Neural progenitor cell (in vitro differentiated cells): Measurements from ENCODE around the gene SUB1. TPM values are rescaled to one million over a fixed set of nuclear protein-coding genes. Genes with fewer than 3 reads are reported as not detected.

Experiments
- DNase-seq: peaks from one replicate; pipeline ENCODE4 v3.0.0-alpha.2; 2016; ENCODE audit warnings: low spot score
- H2AFZ ChIP-seq: fragments of 200-600 bp; sonication (generic); replicated peaks from 2 replicates; pipeline ENCODE4 v1.6.1; 2016; ENCODE audit warnings: antibody characterized with exemption
- H3F3A ChIP-seq: fragments of 200-600 bp; sonication (generic); 2 replicates; pipeline ENCODE4 v1.6.1; 2016; ENCODE audit warnings: antibody characterized with exemption, low read depth
- H3K27ac ChIP-seq: fragments of 200-600 bp; sonication (generic); 2 replicates; pipeline ENCODE4 v1.5.1; 2016; ENCODE audit warnings: mild to moderate bottlenecking
- H3K27me3 ChIP-seq: fragments of 200-600 bp; sonication (generic); 2 replicates; pipeline ENCODE4 v1.6.1; 2016; ENCODE audit warnings: mild to moderate bottlenecking, moderate library complexity
- H3K36me3 ChIP-seq: fragments of 200-600 bp; sonication (generic); 2 replicates; pipeline ENCODE4 v1.5.1; 2016
- H3K4me1 ChIP-seq: fragments of 200-600 bp; sonication (generic); 2 replicates; pipeline ENCODE4 v1.6.1; 2016; ENCODE audit warnings: mixed run types
- H3K4me2 ChIP-seq: fragments of 200-600 bp; sonication (generic); 2 replicates; pipeline ENCODE4 v1.6.1; 2016
- H3K4me3 ChIP-seq: fragments of 200-600 bp; sonication (generic); 2 replicates; pipeline ENCODE4 v1.5.1; 2016
- H3K79me2 ChIP-seq: fragments of 200-600 bp; sonication (generic); 2 replicates; pipeline ENCODE4 v1.6.1; 2016; ENCODE audit warnings: low read depth
- H3K9ac ChIP-seq: fragments of 200-600 bp; sonication (generic); 2 replicates; pipeline ENCODE4 v1.6.1; 2016
- H3K9me3 ChIP-seq: fragments of 200-600 bp; sonication (generic); 2 replicates; pipeline ENCODE4 v1.5.1; 2016; ENCODE audit warnings: low read depth
- H4K20me1 ChIP-seq: fragments of 200-600 bp; sonication (generic); 2 replicates; pipeline ENCODE4 v1.6.1; 2016; ENCODE audit warnings: low read depth
- H3K27ac Mint-ChIP-seq: 3 replicates; pipeline ENCODE4 v1.8.0; 2021; ENCODE audit warnings: mixed read lengths
- H3K27me3 Mint-ChIP-seq: 2 replicates; pipeline ENCODE4 v1.8.0; 2022; ENCODE audit warnings: low read depth, mild to moderate bottlenecking, inconsistent platforms, moderate library complexity, mixed read lengths; ENCODE audit not compliant: insufficient read depth
- H3K36me3 Mint-ChIP-seq: 3 replicates; pipeline ENCODE4 v1.8.0; 2021; ENCODE audit warnings: mixed read lengths
- H3K4me1 Mint-ChIP-seq: 3 replicates; pipeline ENCODE4 v1.8.0; 2021; ENCODE audit warnings: mixed read lengths
- H3K4me3 Mint-ChIP-seq: 3 replicates; pipeline ENCODE4 v1.8.0; 2021; ENCODE audit warnings: mild to moderate bottlenecking, moderate library complexity, mixed read lengths
- H3K9me3 Mint-ChIP-seq: 3 replicates; pipeline ENCODE4 v1.8.0; 2020; ENCODE audit warnings: mixed read lengths
- CTCF ChIP-seq: fragments of 200-600 bp; sonication (generic); IDR thresholded peaks from 2 replicates; pipeline ENCODE4 v1.5.1; 2017; ENCODE audit warnings: antibody characterized with exemption, mild to moderate bottlenecking
- EZH2 ChIP-seq: fragments of 200-600 bp; sonication (generic); IDR thresholded peaks from 2 replicates; pipeline ENCODE4 v1.6.1; 2017; ENCODE audit warnings: antibody characterized with exemption, mild to moderate bottlenecking, moderate library complexity
- EZH2phosphoT487 ChIP-seq: fragments of 200-600 bp; sonication (generic); IDR thresholded peaks from 2 replicates; pipeline ENCODE4 v1.6.1; 2017; ENCODE audit warnings: antibody characterized with exemption
- total RNA-seq: library from RNA; depleted of rRNA; stranded (reverse); fragments of >200 nt; gene quantifications from 2 replicates; pipeline ENCODE4 v1.2.3, GENCODE V29; 2015; ENCODE audit warnings: low replicate concordance

Gene SUB1
- total RNA-seq, 1 donor from 2014 or later: 789 TPM

GRCh38 chr5:32645246-32645645, 59.9 kb downstream of the SUB1 start:
- no peaks in the 10 kb centered on the region for H3F3A ChIP-seq
- no peak overlapping the region for H3K9ac ChIP-seq
- no peak overlapping the region for H3K27ac ChIP-seq
- Mint-ChIP-seq H3K27ac (no peak overlapping the region), H3K9me3 (peaks cover 3% of the 10 kb centered on the region), H3K4me3 (no peak overlapping the region), H3K27me3 (peaks cover 3% of the 10 kb centered on the region), H3K4me1 (no peaks in the 10 kb centered on the region), H3K36me3 (no peaks in the 10 kb centered on the region)
- no peaks in the 10 kb centered on the region for H3K9me3 ChIP-seq
- H3K36me3 ChIP-seq: no peaks in the 10 kb centered on the region
- DNase-seq: no peak
- H3K4me3 ChIP-seq: no peak overlapping the region
- no peak overlapping the region for H3K4me2 ChIP-seq
- no peaks in the 10 kb centered on the region for H4K20me1 ChIP-seq
- no peaks in the 10 kb centered on the region for H3K4me1 ChIP-seq
- TF ChIP-seq EZH2phosphoT487 (no peak), EZH2 (no peak), CTCF (no peak)
- H3K27me3 ChIP-seq: no peaks in the 10 kb centered on the region
- H3K79me2 ChIP-seq: no peaks in the 10 kb centered on the region
- H2AFZ ChIP-seq: no peak overlapping the region

- H3F3A ChIP-seq: no peaks in the 10 kb centered on the region
- Mint-ChIP-seq H3K4me1 (no peaks in the 10 kb centered on the region), H3K36me3 (no peaks in the 10 kb centered on the region), H3K9me3 (no peaks in the 10 kb centered on the region), H3K27me3 (peaks cover 5% of the 10 kb centered on the region), H3K4me3 (no peak overlapping the region), H3K27ac (no peak overlapping the region)
- DNase-seq: no peak
- no peaks in the 10 kb centered on the region for H3K36me3 ChIP-seq
- H3K9me3 ChIP-seq: no peaks in the 10 kb centered on the region
- H3K9ac ChIP-seq: no peak overlapping the region
- H4K20me1 ChIP-seq: no peaks in the 10 kb centered on the region
- no peaks in the 10 kb centered on the region for H3K79me2 ChIP-seq
- no peaks in the 10 kb centered on the region for H3K4me1 ChIP-seq
- H3K4me2 ChIP-seq: no peak overlapping the region
- H3K4me3 ChIP-seq: no peak overlapping the region
- no peak overlapping the region for H2AFZ ChIP-seq
- no peak overlapping the region for H3K27ac ChIP-seq
- TF ChIP-seq EZH2phosphoT487 (no peak), EZH2 (no peak), CTCF (no peak)
- H3K27me3 ChIP-seq: no peaks in the 10 kb centered on the region
Observed at GRCh38 chr5:32646061-32646969, 61.0 kb downstream of the SUB1 start.

GRCh38 chr5:32651088-32651487, 65.7 kb downstream of the SUB1 start:
- Mint-ChIP-seq H3K4me3 (no peak overlapping the region), H3K27ac (no peak overlapping the region), H3K27me3 (peaks cover 10% of the 10 kb centered on the region), H3K36me3 (no peaks in the 10 kb centered on the region), H3K9me3 (peaks cover 10% of the 10 kb centered on the region), H3K4me1 (no peaks in the 10 kb centered on the region)
- Histone ChIP-seq H4K20me1 (no peaks in the 10 kb centered on the region), H3K4me3 (no peak overlapping the region), H2AFZ (no peak overlapping the region), H3K79me2 (no peaks in the 10 kb centered on the region), H3K36me3 (no peaks in the 10 kb centered on the region), H3K4me2 (no peak overlapping the region), H3K27ac (no peak overlapping the region), H3K4me1 (no peaks in the 10 kb centered on the region), H3F3A (no peaks in the 10 kb centered on the region), H3K9ac (no peak overlapping the region), H3K9me3 (no peaks in the 10 kb centered on the region), H3K27me3 (no peaks in the 10 kb centered on the region)
- TF ChIP-seq CTCF (no peak), EZH2 (no peak), EZH2phosphoT487 (no peak)
- DNase-seq: no peak
